Duodenal mucosa (tissue), 2 donors: ENCODE data around the gene SMIM5.

ENCODE experiments used
- H3K27ac ChIP-seq: one replicate; pipeline ENCODE4 v1.7.0; 2013; ENCODE audit warnings: low read depth, low read length
- H3K27me3 ChIP-seq, 2 donors: one replicate each; pipeline ENCODE4 v1.7.0; 2013; ENCODE audit warnings: low read length in 2 of 2, control low read depth in 1 of 2; ENCODE audit not compliant: insufficient read depth in 2 of 2, control insufficient read depth in 1 of 2
- H3K36me3 ChIP-seq, 2 donors: one replicate each; pipeline ENCODE4 v1.7.0; 2013; ENCODE audit warnings: low read length in 2 of 2, control low read depth in 1 of 2; ENCODE audit not compliant: insufficient read depth in 2 of 2, control insufficient read depth in 1 of 2
- H3K4me1 ChIP-seq, 2 donors: one replicate each; pipeline ENCODE4 v1.7.0; 2013; ENCODE audit warnings: low read length in 2 of 2, control low read depth in 1 of 2; ENCODE audit not compliant: insufficient read depth in 2 of 2, control insufficient read depth in 1 of 2
- H3K4me3 ChIP-seq, 2 donors: one replicate each; pipeline ENCODE4 v1.7.0; 2013; ENCODE audit warnings: low read length in 2 of 2, low read depth in 1 of 2
- H3K9ac ChIP-seq, 2 donors: one replicate each; pipeline ENCODE4 v1.7.0; 2013; ENCODE audit warnings: low read length in 2 of 2, low read depth in 1 of 2
- H3K9me3 ChIP-seq, 2 donors: one replicate each; pipeline ENCODE4 v1.7.0; 2013; ENCODE audit warnings: low read length in 2 of 2, control low read depth in 1 of 2; ENCODE audit not compliant: control insufficient read depth in 1 of 2

SMIM5 gene

DNA sequence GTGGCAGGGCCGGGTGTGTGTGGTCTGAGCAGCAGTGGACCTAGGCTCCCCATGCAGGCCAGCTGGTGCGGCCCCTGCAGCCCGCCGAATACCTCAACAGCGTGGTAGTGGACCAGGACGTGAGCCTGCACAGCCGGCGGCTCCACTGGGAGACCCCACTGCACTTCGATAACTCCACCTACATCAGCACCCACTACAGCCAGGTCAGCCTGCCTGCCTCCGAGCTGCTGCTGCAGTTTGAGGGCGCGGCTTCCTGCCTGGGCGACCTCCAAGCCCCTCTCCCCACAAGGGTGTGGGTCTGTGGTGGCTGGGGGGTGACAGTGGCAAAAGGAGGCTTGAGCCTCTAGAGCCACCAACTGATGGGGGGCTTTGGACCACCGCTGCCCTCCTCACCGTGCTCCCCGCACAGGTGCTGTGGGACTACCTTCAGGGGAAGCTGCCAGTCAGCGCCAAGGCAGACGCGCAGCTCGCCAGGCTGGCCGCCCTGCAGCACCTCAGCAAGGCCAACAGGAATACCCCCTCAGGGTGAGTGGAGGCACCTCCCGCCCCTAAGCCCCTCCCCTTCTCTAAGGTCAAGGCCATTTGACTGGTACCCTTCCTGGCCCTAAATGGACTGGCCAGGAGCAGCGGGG lies 8.4 kb upstream of the SMIM5 start:
- Histone ChIP-seq H3K9me3 (no peaks in the 10 kb centered on the region), H3K4me1 (no peaks in the 10 kb centered on the region), H3K27me3 (no peaks in the 10 kb centered on the region), H3K4me3 (no peak overlapping the region), H3K36me3 (peaks cover 15 to 82% of the 10 kb centered on the region in 2 donors), H3K27ac (no peak overlapping the region), H3K9ac (no peak overlapping the region)

DNA sequence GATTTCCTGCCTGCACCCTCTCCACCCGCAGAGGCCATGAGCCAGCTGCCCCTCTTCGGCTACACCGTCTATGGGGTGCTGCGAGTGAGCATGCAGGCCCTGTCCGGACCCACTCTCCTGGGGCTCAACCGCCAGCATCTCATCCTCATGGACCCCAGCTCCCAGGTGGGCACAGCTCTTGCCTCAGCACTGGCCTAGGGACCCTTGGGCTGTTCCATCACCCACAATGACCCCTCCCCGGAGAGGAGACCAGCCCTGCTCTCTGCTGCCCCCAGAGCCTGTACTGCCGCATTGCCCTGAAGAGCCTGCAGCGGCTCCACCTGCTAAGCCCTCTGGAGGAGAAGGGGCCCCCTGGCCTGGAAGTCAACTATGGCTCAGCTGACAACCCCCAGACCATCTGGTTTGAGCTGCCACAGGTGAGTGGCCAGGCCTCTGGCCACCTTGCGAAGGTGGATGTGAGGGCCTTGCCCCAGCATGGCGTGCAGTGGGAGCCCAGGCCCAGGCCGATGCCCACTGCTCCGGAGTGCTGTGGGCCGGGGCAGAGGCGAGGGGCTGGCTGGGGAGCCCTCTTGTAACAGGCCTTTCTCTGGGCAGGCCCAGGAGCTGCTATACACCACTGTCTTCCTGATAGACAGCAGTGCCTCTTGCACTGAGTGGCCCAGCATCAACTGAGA lies 7.3 kb upstream of the SMIM5 start:
- Histone ChIP-seq H3K4me3 (no peak overlapping the region), H3K36me3 (peaks cover 14 to 78% of the 10 kb centered on the region in 2 donors), H3K9ac (no peak overlapping the region), H3K9me3 (no peaks in the 10 kb centered on the region), H3K27ac (no peak overlapping the region), H3K27me3 (no peaks in the 10 kb centered on the region), H3K4me1 (no peaks in the 10 kb centered on the region)

DNA sequence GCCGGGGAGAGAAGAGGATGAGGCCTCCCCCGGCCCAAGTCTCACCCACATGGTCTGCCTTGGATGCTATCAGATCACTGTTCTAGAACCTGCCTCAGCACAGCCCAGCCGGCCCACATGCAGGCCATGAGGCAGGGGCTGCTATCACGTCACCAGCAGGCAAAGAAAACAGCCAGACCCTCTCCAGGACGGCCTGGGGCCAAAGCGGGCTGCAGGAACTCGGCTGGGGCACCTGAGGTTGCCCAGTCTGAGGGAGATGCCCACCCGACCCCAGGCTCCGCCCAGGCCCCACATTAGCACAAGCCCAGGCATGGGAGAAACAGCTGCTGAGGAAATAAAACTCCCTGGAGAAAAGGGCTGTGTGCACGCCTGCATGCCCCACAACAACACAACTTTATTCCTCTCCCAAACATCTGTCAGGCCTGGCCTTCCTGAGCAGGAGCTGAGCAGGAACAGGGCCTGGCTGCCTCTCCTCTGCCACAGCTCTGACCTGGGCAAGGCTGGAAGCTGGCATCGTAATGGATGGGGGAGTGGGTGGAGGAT lies 6.7 kb upstream of the SMIM5 start:
- Histone ChIP-seq H3K4me3 (no peak overlapping the region), H3K36me3 (peaks cover 11 to 72% of the 10 kb centered on the region in 2 donors), H3K27me3 (no peaks in the 10 kb centered on the region), H3K4me1 (no peaks in the 10 kb centered on the region), H3K27ac (no peak overlapping the region), H3K9ac (no peak overlapping the region), H3K9me3 (no peaks in the 10 kb centered on the region)

DNA sequence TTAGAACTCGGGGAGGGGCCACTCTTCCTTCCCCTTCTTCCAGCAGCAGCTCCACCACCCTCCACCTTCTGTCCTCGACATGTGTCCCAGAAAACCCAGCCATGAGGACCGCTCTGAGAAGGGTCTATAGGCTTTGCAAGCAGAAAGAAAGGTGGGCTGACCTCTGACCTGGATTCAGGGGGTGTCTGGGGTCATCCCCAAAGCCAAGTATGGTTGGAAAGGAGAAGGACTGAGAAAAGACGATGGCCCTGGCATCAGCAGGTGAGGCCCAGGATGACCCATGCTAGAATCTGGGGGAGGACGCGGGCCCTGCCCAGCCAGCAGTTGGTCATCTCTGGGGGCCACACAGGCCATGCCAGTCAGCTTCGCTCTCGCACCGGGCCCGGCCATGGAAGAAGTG lies 6.1 kb upstream of the SMIM5 start:
- Histone ChIP-seq H3K36me3 (peaks cover 11 to 71% of the 10 kb centered on the region in 2 donors), H3K9me3 (no peaks in the 10 kb centered on the region), H3K4me1 (peaks cover 0 to 3% of the 10 kb centered on the region in 2 donors), H3K27me3 (no peaks in the 10 kb centered on the region), H3K4me3 (no peak overlapping the region), H3K9ac (no peak overlapping the region), H3K27ac (no peak overlapping the region)

DNA sequence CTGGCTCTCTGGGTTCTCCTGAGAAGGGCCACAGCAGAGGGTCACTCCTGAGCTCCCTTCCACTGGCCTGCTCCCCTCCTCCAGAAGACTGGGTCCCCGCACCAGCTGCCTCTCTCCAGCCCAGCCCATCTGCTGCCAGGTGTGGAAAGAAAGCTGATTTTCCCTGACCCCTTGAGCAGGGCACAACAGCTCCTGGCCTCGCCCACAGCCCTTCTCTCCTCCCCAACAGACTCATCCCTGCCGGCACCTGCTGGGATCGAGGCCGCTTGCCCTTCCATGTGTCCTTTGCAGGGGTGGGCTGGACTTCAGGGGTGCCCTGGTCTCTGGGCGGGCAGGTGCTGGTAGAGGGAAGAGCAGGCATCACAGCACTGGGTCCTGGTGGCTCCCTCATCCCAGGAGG lies 4.8 kb upstream of the SMIM5 start:
- Histone ChIP-seq H3K4me1 (peaks cover 9 to 13% of the 10 kb centered on the region in 2 donors), H3K36me3 (peaks cover 11 to 63% of the 10 kb centered on the region in 2 donors), H3K27me3 (no peaks in the 10 kb centered on the region), H3K4me3 (no peak overlapping the region), H3K27ac (no peak overlapping the region), H3K9me3 (no peaks in the 10 kb centered on the region), H3K9ac (no peak overlapping the region)

DNA sequence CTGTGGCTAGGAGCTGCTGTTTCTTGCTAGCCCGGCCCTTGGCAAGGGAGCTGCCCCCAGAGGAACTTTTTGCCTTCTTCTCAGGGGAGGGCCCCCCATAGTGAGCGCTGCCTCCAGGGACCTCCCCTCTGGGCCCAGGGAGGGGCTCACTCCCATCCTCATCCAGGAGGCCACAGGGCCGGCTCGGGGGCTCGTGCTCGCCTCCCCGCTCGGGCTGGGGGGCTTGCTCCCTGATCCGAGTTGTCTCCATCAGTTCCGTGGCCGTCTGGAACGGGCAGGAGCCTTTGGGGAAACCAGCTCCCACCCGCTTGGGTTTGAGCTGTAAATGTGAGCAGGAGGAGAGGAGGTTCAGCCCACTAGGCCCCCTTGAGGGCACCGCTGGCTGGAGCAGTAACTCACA lies 4.1 kb upstream of the SMIM5 start:
- H3K4me3 ChIP-seq: no peak overlapping the region

DNA sequence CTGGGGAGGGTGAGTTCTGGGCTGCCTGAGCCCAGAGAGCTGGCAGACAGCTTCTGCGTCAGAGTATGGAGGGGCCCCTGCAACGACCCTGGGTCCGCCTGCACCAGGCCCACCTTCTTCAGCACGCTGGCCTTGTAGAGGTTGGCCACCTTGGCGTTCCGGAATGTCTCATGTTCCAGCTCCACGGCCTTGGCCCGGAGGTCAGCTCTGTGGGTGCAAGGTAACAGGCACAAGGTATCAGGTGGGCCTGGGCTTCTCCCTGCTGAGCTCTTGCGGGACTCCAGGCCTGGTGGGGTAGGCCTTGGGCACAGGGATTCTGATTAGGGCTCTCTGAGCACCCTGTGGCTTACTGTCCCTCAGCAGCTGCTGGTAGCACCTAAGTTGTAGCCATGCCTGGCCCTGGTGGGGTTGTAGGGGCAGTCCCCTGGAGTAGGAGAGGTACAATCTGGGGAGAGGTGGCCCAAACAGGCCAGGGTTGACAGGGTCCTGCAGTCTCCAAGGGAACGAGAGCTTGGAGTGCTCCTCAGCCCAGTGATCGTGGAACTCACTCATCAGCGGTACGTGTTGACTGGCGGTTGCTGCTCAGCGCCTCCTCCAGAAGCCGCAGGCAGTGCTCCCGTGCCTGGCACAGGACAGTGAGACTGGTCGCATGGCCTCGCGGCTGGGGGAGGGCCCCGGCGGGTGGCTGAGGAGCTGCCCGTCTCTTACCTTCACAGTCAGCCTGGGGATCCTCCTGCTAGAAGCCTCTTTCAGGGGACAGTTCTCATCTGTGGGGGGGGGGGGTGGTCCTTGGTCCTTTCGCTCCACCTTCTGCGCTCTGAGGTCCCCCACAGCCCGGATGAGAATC lies 2.9 kb upstream of the SMIM5 start:
- Histone ChIP-seq H3K27me3 (no peaks in the 10 kb centered on the region), H3K4me3 (no peak overlapping the region), H3K9me3 (no peaks in the 10 kb centered on the region), H3K27ac (no peak overlapping the region), H3K36me3 (peaks cover 11 to 44% of the 10 kb centered on the region in 2 donors), H3K4me1 (peaks cover 28 to 32% of the 10 kb centered on the region in 2 donors), H3K9ac (no peak overlapping the region)

More for the DNA sequence above, 4.1 kb upstream of the SMIM5 start:
- no peaks in the 10 kb centered on the region for H3K27me3 ChIP-seq
- peaks cover 17 to 21% of the 10 kb centered on the region in 2 donors for H3K4me1 ChIP-seq
- H3K36me3 ChIP-seq: peaks cover 11 to 56% of the 10 kb centered on the region in 2 donors
- H3K9me3 ChIP-seq: no peaks in the 10 kb centered on the region
- no peak overlapping the region for H3K9ac ChIP-seq
- H3K27ac ChIP-seq: no peak overlapping the region

DNA sequence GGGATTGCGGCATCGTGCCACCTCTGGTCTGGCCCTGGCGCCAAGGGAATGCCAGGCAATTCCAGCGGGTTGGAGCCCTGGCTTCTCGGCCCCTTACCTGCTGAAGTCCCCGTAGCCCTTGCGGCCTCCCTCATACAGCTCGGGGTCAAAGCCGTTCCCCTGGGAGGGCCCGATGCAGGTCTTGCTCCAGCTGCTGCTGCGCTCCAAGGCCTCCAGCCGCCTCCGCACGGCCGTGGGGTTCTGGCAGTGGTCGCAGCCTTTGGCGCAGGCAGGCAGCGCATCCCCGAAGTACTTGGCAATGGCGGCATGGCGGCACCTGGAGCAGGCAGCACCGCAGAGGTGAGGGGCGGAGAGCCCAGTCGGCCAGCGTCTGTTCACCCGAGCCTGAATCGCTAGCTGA lies 1.9 kb upstream of the SMIM5 start:
- H3K4me3 ChIP-seq: no peak overlapping the region

DNA sequence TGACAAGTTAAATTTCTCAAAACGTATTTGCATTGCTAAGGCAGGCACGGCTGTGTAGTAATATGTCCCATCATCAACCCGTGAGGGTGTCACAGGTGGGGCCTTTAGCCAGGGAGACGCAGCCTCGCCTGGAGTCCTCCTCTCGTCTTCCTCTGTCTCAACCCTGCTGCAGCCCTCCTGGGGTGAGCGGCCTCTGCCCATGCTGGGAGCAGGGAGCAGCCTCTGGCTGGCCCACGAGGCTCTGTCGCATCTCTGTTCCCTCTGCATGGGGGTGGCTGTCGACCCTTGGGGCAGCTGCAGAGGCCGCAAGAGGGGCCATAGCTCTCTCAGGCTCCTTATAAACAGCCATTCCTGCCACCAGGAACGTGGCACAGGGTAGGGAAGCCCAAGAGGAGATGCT lies 806 bp upstream of the SMIM5 start:
- Histone ChIP-seq H3K27me3 (no peaks in the 10 kb centered on the region), H3K4me3 (no peak overlapping the region), H3K9me3 (no peaks in the 10 kb centered on the region), H3K9ac (no peak overlapping the region), H3K27ac (no peak overlapping the region), H3K36me3 (peaks cover 0 to 23% of the 10 kb centered on the region in 2 donors), H3K4me1 (peaks cover 47 to 53% of the 10 kb centered on the region in 2 donors)

More for the DNA sequence above, 1.9 kb upstream of the SMIM5 start:
- H3K9me3 ChIP-seq: no peaks in the 10 kb centered on the region
- H3K4me1 ChIP-seq: peaks cover 37 to 43% of the 10 kb centered on the region in 2 donors
- H3K36me3 ChIP-seq: peaks cover 7 to 34% of the 10 kb centered on the region in 2 donors
- no peaks in the 10 kb centered on the region for H3K27me3 ChIP-seq
- no peak overlapping the region for H3K27ac ChIP-seq
- H3K9ac ChIP-seq: no peak overlapping the region
